H1 (cell line): ENCODE measurements around the gene ASCC3. TPM values are rescaled to one million over a fixed set of nuclear protein-coding genes. Genes with fewer than 3 reads are reported as not detected.

Experiments used
- CTCF ChIA-PET: fragments of 300-600 bp; sonication (Branson Sonifier 250); formaldehyde crosslinking; loops from one replicate; lab custom pipeline; 2021; ENCODE audit not compliant: partially characterized antibody; lab: Charles Lee
- POLR2A ChIA-PET: fragments of 300-600 bp; sonication (Branson Sonifier 250); formaldehyde crosslinking; loops from one replicate; lab custom pipeline; 2021; ENCODE audit warnings: inconsistent platforms; ENCODE audit not compliant: partially characterized antibody; lab: Charles Lee
- DNase-seq, 2 experiments: peaks; one replicate each; pipeline versions ENCODE4 v3.0.0 to v3.0.0-alpha.2; 2010 to 2022; ENCODE audit warnings: low spot score in 2 of 2, low read depth in 1 of 2, mixed read lengths in 1 of 2
- FAIRE-seq: peaks from 2 replicates; lab custom pipeline; 2011; peaks lifted over from hg19 to GRCh38; lab: Jason Lieb, UNC
- H2AFZ ChIP-seq: 2 replicates; pipeline ENCODE4 v1.8.1; 2012; ENCODE audit warnings: low read length, inconsistent platforms
- H2AK5ac ChIP-seq: 2 replicates; pipeline ENCODE4 v1.6.1; 2013; ENCODE audit warnings: low read depth, low read length
- H2BK120ac ChIP-seq: replicated peaks from 2 replicates; pipeline ENCODE3; 2013; ENCODE audit warnings: low read depth, low read length, inconsistent platforms
- H2BK12ac ChIP-seq: 2 replicates; pipeline ENCODE4 v1.6.1; 2013; ENCODE audit warnings: low read depth, low read length
- H2BK15ac ChIP-seq: 2 replicates; pipeline ENCODE4 v1.6.1; 2013; ENCODE audit warnings: low read length
- H2BK20ac ChIP-seq: 2 replicates; pipeline ENCODE4 v1.6.1; 2013; ENCODE audit warnings: low read length
- H2BK5ac ChIP-seq: 2 replicates; pipeline ENCODE4 v1.6.1; 2013; ENCODE audit warnings: low read depth, low read length
- H3K14ac ChIP-seq: 2 replicates; pipeline ENCODE4 v1.6.1; 2013; ENCODE audit warnings: inconsistent platforms; ENCODE audit not compliant: insufficient read length
- H3K18ac ChIP-seq: 2 replicates; pipeline ENCODE4 v1.6.1; 2013; ENCODE audit warnings: low read length; ENCODE audit errors: extremely low read depth
- H3K23ac ChIP-seq: 2 replicates; pipeline ENCODE4 v1.6.1; 2013; ENCODE audit warnings: inconsistent platforms; ENCODE audit not compliant: insufficient read length
- H3K23me2 ChIP-seq: 2 replicates; pipeline ENCODE4 v1.6.1; 2013; ENCODE audit warnings: low read depth, low read length
- H3K27ac ChIP-seq: 2 replicates; pipeline ENCODE4 v1.6.1; 2011; ENCODE audit warnings: low read depth, low read length, inconsistent platforms
- H3K27me3 ChIP-seq, 4 experiments: replicated peaks in 1 of 4; 1 replicate in 1 of 4; 2 replicates in 3 of 4; pipeline versions ENCODE4 v1.6.1 to v1.8.1; 2011 to 2013; ENCODE audit warnings: low read length in 3 of 4, mild to moderate bottlenecking in 3 of 4, inconsistent platforms in 2 of 4, mixed read lengths in 2 of 4, moderate library complexity in 1 of 4; ENCODE audit not compliant: control insufficient read depth in 3 of 4, insufficient read depth in 3 of 4; ENCODE audit errors: extremely low read depth in 1 of 4
- H3K36me3 ChIP-seq, 4 experiments: 2 replicates each; pipeline versions ENCODE4 v1.6.1 to v1.8.1; 2011 to 2013; ENCODE audit warnings: mild to moderate bottlenecking in 4 of 4, low read length in 3 of 4, moderate library complexity in 2 of 4, control low read depth in 1 of 4, inconsistent platforms in 1 of 4; ENCODE audit not compliant: insufficient read depth in 4 of 4, control insufficient read depth in 2 of 4
- H3K4ac ChIP-seq: replicated peaks from 2 replicates; pipeline ENCODE3; 2013; ENCODE audit warnings: low read length, low read depth, mixed read lengths, inconsistent platforms; ENCODE audit not compliant: insufficient read length
- H3K4me1 ChIP-seq, 4 experiments: replicated peaks in 1 of 4; 1 replicate in 1 of 4; 2 replicates in 3 of 4; pipeline versions ENCODE4 v1.6.1 to v1.8.1; 2011 to 2013; ENCODE audit warnings: low read length in 3 of 4, inconsistent platforms in 2 of 4, mixed read lengths in 1 of 4; ENCODE audit not compliant: insufficient read depth in 4 of 4, control insufficient read depth in 3 of 4
- H3K4me2 ChIP-seq, 2 experiments: 2 replicates each; pipeline versions ENCODE4 v1.6.1 to v1.8.1; 2011 to 2013; ENCODE audit warnings: low read depth in 2 of 2, low read length in 2 of 2, control low read depth in 1 of 2, inconsistent platforms in 1 of 2, mild to moderate bottlenecking in 1 of 2; ENCODE audit not compliant: insufficient read depth in 1 of 2
- H3K4me3 ChIP-seq, 4 experiments: fragments of 200-600, 300-600 bp in 1 of 4; sonication (generic), shearing (Covaris generic), sonication (Bioruptor Twin) in 1 of 4; 2 replicates each; pipeline versions ENCODE4 v1.5.1 to v1.8.1; 2011 to 2016; ENCODE audit warnings: low read length in 4 of 4, low read depth in 3 of 4, control low read depth in 2 of 4, inconsistent platforms in 2 of 4, mild to moderate bottlenecking in 2 of 4, mixed read lengths in 1 of 4, moderate library complexity in 1 of 4; ENCODE audit not compliant: insufficient read depth in 2 of 4; ENCODE audit errors: extremely low read depth in 1 of 4
- H3K56ac ChIP-seq: replicated peaks from 2 replicates; pipeline ENCODE3; 2013; ENCODE audit warnings: low read depth, mild to moderate bottlenecking, mixed read lengths, low read length, inconsistent platforms; ENCODE audit not compliant: insufficient read length
- H3K79me1 ChIP-seq: 2 replicates; pipeline ENCODE4 v1.6.1; 2013; ENCODE audit warnings: low read depth, low read length, control low read depth
- H3K79me2 ChIP-seq, 2 experiments: 2 replicates each; pipeline versions ENCODE4 v1.6.1 to v1.8.1; 2012 to 2013; ENCODE audit warnings: low read length in 2 of 2, mild to moderate bottlenecking in 2 of 2, inconsistent platforms in 1 of 2; ENCODE audit not compliant: insufficient read depth in 2 of 2, control insufficient read depth in 1 of 2
- H3K9ac ChIP-seq, 4 experiments: replicated peaks in 1 of 4; 1 replicate in 1 of 4; 2 replicates in 3 of 4; pipeline versions ENCODE4 v1.6.1 to v1.8.1; 2011 to 2013; ENCODE audit warnings: low read depth in 3 of 4, low read length in 3 of 4, control low read depth in 2 of 4, mild to moderate bottlenecking in 2 of 4, moderate library complexity in 2 of 4, inconsistent platforms in 1 of 4; ENCODE audit errors: extremely low read depth in 1 of 4
- H3K9me3 ChIP-seq, 2 experiments: 2 replicates each; pipeline versions ENCODE4 v1.6.1 to v1.8.1; 2012 to 2013; ENCODE audit warnings: mild to moderate bottlenecking in 2 of 2, moderate library complexity in 2 of 2, control low read depth in 1 of 2, inconsistent platforms in 1 of 2, low read depth in 1 of 2, low read length in 1 of 2, mixed read lengths in 1 of 2; ENCODE audit not compliant: insufficient read depth in 2 of 2
- H4K20me1 ChIP-seq, 2 experiments: replicated peaks in 1 of 2; 2 replicates each; pipeline versions ENCODE3 to v1.8.1; 2011 to 2013; ENCODE audit warnings: inconsistent platforms in 2 of 2, low read length in 2 of 2, mild to moderate bottlenecking in 1 of 2; ENCODE audit not compliant: insufficient read depth in 2 of 2, control insufficient read depth in 1 of 2
- H4K5ac ChIP-seq: 2 replicates; pipeline ENCODE4 v1.6.1; 2013; ENCODE audit warnings: low read length, low read depth, mixed read lengths, inconsistent platforms; ENCODE audit not compliant: insufficient read length
- H4K8ac ChIP-seq: 2 replicates; pipeline ENCODE4 v1.8.0; 2013; ENCODE audit warnings: mild to moderate bottlenecking, moderate library complexity, low read length, inconsistent platforms; ENCODE audit not compliant: insufficient read depth; ENCODE audit errors: extremely low read depth
- H4K91ac ChIP-seq: replicated peaks from 2 replicates; pipeline ENCODE3; 2013; ENCODE audit warnings: low read length, mixed read lengths, inconsistent platforms; ENCODE audit not compliant: insufficient read length
- BACH1 ChIP-seq: IDR thresholded peaks from 2 replicates; pipeline ENCODE4 v1.6.1; 2012; ENCODE audit warnings: low read length, improper control_type of control experiment
- BRCA1 ChIP-seq: IDR thresholded peaks from 2 replicates; pipeline ENCODE4 v1.6.1; 2012; ENCODE audit warnings: low read depth, low read length, improper control_type of control experiment
- CHD2 ChIP-seq: IDR thresholded peaks from 2 replicates; pipeline ENCODE4 v1.6.1; 2012; ENCODE audit warnings: low read length, improper control_type of control experiment
- EZH2 ChIP-seq: fragments of 200-600 bp; sonication (generic); IDR thresholded peaks from 2 replicates; pipeline ENCODE4 v1.7.1; 2012; ENCODE audit warnings: low read depth, mild to moderate bottlenecking, moderate library complexity, low read length, inconsistent platforms; ENCODE audit not compliant: severe bottlenecking
- JUN ChIP-seq: IDR thresholded peaks from 2 replicates; pipeline ENCODE4 v1.6.1; 2011; ENCODE audit warnings: low read depth, mild to moderate bottlenecking, improper control_type of control experiment, low read length
- KDM4A ChIP-seq: IDR thresholded peaks from one replicate; pipeline ENCODE4 v1.7.1; 2012; ENCODE audit warnings: low read depth, mild to moderate bottlenecking, moderate library complexity, low read length, inconsistent platforms; ENCODE audit not compliant: severe bottlenecking
- MAFK ChIP-seq: IDR thresholded peaks from 2 replicates; pipeline ENCODE4 v1.6.1; 2012; ENCODE audit warnings: low read depth, mild to moderate bottlenecking, improper control_type of control experiment, low read length
- NANOG ChIP-seq: IDR thresholded peaks from 2 replicates; pipeline ENCODE4 v1.6.1; 2011; ENCODE audit warnings: low read length, low read depth, mild to moderate bottlenecking, inconsistent platforms; ENCODE audit not compliant: insufficient read depth, poor library complexity, severe bottlenecking
- NRF1 ChIP-seq: IDR thresholded peaks from 2 replicates; pipeline ENCODE4 v1.6.1; 2011; ENCODE audit warnings: mild to moderate bottlenecking, low read depth, low read length, improper control_type of control experiment
- POLR2A ChIP-seq, 2 experiments: IDR thresholded peaks; 1 replicate in 1 of 2; 2 replicates in 1 of 2; pipeline ENCODE4 v1.6.1; 2011; ENCODE audit warnings: low read depth in 2 of 2, low read length in 2 of 2, mild to moderate bottlenecking in 2 of 2; ENCODE audit errors: control extremely low read depth in 1 of 2
- RAD21 ChIP-seq, 2 experiments: IDR thresholded peaks in 1 of 2; conservative IDR thresholded peaks in 1 of 2; 2 replicates each; pipeline ENCODE4 v1.6.1; 2011; ENCODE audit warnings: low read depth in 2 of 2, low read length in 2 of 2, improper control_type of control experiment in 1 of 2, inconsistent platforms in 1 of 2, mild to moderate bottlenecking in 1 of 2, moderate library complexity in 1 of 2
- RFX5 ChIP-seq: IDR thresholded peaks from 2 replicates; pipeline ENCODE4 v1.6.1; 2011; ENCODE audit warnings: low read depth, low read length, improper control_type of control experiment, borderline replicate concordance
- RNF2 ChIP-seq: fragments of 200-900, 300-1000 bp; sonication (generic); IDR thresholded peaks from 2 replicates; pipeline ENCODE4 v1.7.1; 2016; ENCODE audit warnings: borderline replicate concordance, low read depth, mild to moderate bottlenecking, antibody characterized with exemption, low read length; ENCODE audit not compliant: poor library complexity, severe bottlenecking; ENCODE audit errors: missing control alignments
- TAF7 ChIP-seq: optimal IDR thresholded peaks from 2 replicates; pipeline ENCODE3; 2011; ENCODE audit warnings: low read depth, mild to moderate bottlenecking, inconsistent platforms, low read length, moderate library complexity, borderline replicate concordance
- YY1 ChIP-seq: IDR thresholded peaks from 2 replicates; pipeline ENCODE4 v1.6.1; 2011; ENCODE audit warnings: low read depth, mild to moderate bottlenecking, low read length
- WGBS, 2 experiments: shearing (Covaris generic) in 1 of 2; methylation state at CpG; one replicate each; pipeline versions ENCODE4 v1.1.6 to v1.1.7; 2013 to 2015; ENCODE audit warnings: low lambda C conversion rate in 2 of 2, mixed read lengths in 2 of 2, inconsistent platforms in 1 of 2, low coverage in 1 of 2, missing lambda C conversion rate in 1 of 2; ENCODE audit not compliant: insufficient replicate concordance in 2 of 2, insufficient coverage in 1 of 2, insufficient read length in 1 of 2; ENCODE audit errors: extremely low coverage in 1 of 2, missing lambda C conversion rate in 1 of 2; 5-methylcytosine and 5-hydroxymethylcytosine counted together
- polyA plus RNA-seq, 7 experiments: library from polyadenylated mRNA; depleted of rRNA in 3 of 7; stranded (reverse) in 5 of 7; unstranded in 2 of 7; fragments of >200 nt in 5 of 7; fragments of 200-250 nt in 2 of 7; gene quantifications; 1 replicate in 5 of 7; 2 replicates in 1 of 7; 4 replicates in 1 of 7; pipeline versions ENCODE4 v1.2.1 to v1.2.3, GENCODE V29; 2011 to 2013; ENCODE audit warnings: missing spikeins in 2 of 7, mixed read lengths in 2 of 7
- total RNA-seq: library from RNA; stranded (reverse); fragmentation: NEBNext Ultra II Directional; extraction: Animal tissue kit (Norgen Biotek cat#: 25700); gene quantifications from 2 replicates; pipeline ENCODE4 v1.2.1, GENCODE V29; 2021

ASCC3 gene
- total and polyA plus RNA-seq, 2 of the 8 experiments (the other 6 are each of a cell fraction or from before 2014, with no cell fraction given) = 37.5 to 77.8 TPM

DNA sequence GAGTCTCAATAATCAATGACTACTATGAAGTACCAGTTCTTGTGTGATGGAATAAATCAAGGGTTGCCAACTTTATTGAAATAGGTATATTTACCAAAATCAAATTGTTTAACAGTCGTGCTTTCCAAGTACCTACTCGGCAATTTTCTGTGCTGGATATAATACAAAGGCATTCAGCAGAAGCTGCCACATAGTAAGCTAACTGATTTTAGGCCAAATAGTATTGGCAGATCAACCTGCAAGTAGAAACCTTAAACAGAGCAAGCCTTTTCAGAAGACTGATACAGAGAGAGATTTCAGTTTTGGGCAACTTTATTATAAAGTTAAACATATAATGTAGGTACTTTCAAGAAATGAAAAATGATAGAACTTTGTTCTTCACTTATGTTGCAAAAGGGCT lies 174.6 kb downstream of the ASCC3 start:
- H4K20me1 ChIP-seq = no peaks in the 10 kb centered on the region
- H3K14ac ChIP-seq = no peak overlapping the region
- no peak overlapping the region for H3K18ac ChIP-seq
- H2BK15ac ChIP-seq = no peak overlapping the region
- no peak overlapping the region for H4K91ac ChIP-seq
- H3K4me2 ChIP-seq = no peak overlapping the region
- H3K4me3 ChIP-seq = no peak overlapping the region
- no peak for FAIRE-seq
- POLR2A ChIA-PET = no interaction called here
- no peak overlapping the region for H2BK5ac ChIP-seq
- H3K23me2 ChIP-seq = no peaks in the 10 kb centered on the region
- no peaks in the 10 kb centered on the region for H3K79me2 ChIP-seq
- no peak overlapping the region for H2AFZ ChIP-seq
- no peaks in the 10 kb centered on the region for H3K4me1 ChIP-seq
- no peak for DNase-seq
- H2BK12ac ChIP-seq = no peak overlapping the region
- CTCF ChIA-PET = no interaction called here
- H3K4ac ChIP-seq = no peak overlapping the region
- H3K56ac ChIP-seq = no peak overlapping the region
- H4K8ac ChIP-seq = no peak overlapping the region
- H3K27me3 ChIP-seq = no peaks in the 10 kb centered on the region
- no peak overlapping the region for H3K9ac ChIP-seq
- no peak overlapping the region for H3K23ac ChIP-seq
- no peak overlapping the region for H2AK5ac ChIP-seq
- peaks cover 0 to 11% (median 1%) of the 10 kb centered on the region in 4 experiments; a peak in 3 of 8 replicates for H3K36me3 ChIP-seq
- no peak overlapping the region for H3K27ac ChIP-seq
- WGBS, 2 experiments = 92% methylated on average over 2 of the region's 2 CpGs; no CpG with 5 or more reads in 1 of the 2 experiments
- H4K5ac ChIP-seq = no peak overlapping the region
- H3K79me1 ChIP-seq = no peaks in the 10 kb centered on the region
- peaks cover 4 to 11% of the 10 kb centered on the region in 2 experiments; a peak in 2 of 4 replicates for H3K9me3 ChIP-seq
- no peak overlapping the region for H2BK20ac ChIP-seq
- no peak overlapping the region for H2BK120ac ChIP-seq
- no peak for TF ChIP-seq KDM4A
- TF ChIP-seq EZH2 = no peak
- no peak for TF ChIP-seq NRF1
- no peak for TF ChIP-seq BRCA1
- no peak for TF ChIP-seq YY1
- no peak for TF ChIP-seq JUN
- no peak for TF ChIP-seq POLR2A (IDR thresholded peaks at IDR 0.05; ENCODE audit: control extremely low read depth in 1 of 2, low read depth in 2 of 2, low read length in 2 of 2)
- no peak for TF ChIP-seq NANOG
- no peak for TF ChIP-seq CHD2
- TF ChIP-seq RAD21 (IDR thresholded peaks at IDR 0.05 in 1 of 2, conservative IDR thresholded peaks at IDR 0.05 in 1 of 2; ENCODE audit: low read depth in 2 of 2, low read length in 2 of 2) = no peak
- TF ChIP-seq RNF2 = no peak
- TF ChIP-seq TAF7 = no peak
- TF ChIP-seq MAFK = no peak
- no peak for TF ChIP-seq RFX5
- TF ChIP-seq BACH1 = no peak
